Aorta (tissue), 5 donors: ENCODE results near the gene TMIE. TPM values are rescaled to one million over a fixed set of nuclear protein-coding genes. Genes with fewer than 3 reads are reported as not detected.
"Not testable (repeated sequence)": the region's sequence is repeated elsewhere in the genome, so short reads cannot be mapped to it uniquely, and the experiment has no call there.

Source experiments
- ATAC-seq: fragments of 200-7000 bp; cut with Tn5 transposase; one replicate; pipeline ENCODE4 v1.9.1; 2022; ENCODE audit warnings: moderate library complexity; ENCODE audit not compliant: low FRiP score
- DNase-seq, 2 donors: peaks; one replicate each; pipeline ENCODE4 v3.0.0-alpha.2; 2020
- H3K27ac ChIP-seq, 2 donors: one replicate each; pipeline ENCODE4 v1.5.1; 2013; ENCODE audit warnings: low read length in 2 of 2, mild to moderate bottlenecking in 2 of 2, moderate library complexity in 2 of 2, control low read depth in 1 of 2, inconsistent platforms in 1 of 2, low read depth in 1 of 2
- H3K27me3 ChIP-seq, 2 donors: one replicate each; pipeline ENCODE4 v1.6.1; 2013; ENCODE audit warnings: control low read depth in 1 of 2, low read length in 1 of 2, mild to moderate bottlenecking in 1 of 2, moderate library complexity in 1 of 2; ENCODE audit not compliant: insufficient read depth in 2 of 2, control insufficient read depth in 1 of 2
- H3K36me3 ChIP-seq, 2 donors: one replicate each; pipeline ENCODE4 v1.6.1; 2013; ENCODE audit warnings: control low read depth in 1 of 2, low read length in 1 of 2, mild to moderate bottlenecking in 1 of 2; ENCODE audit not compliant: insufficient read depth in 2 of 2, control insufficient read depth in 1 of 2
- H3K4me1 ChIP-seq, 2 donors: one replicate each; pipeline ENCODE4 v1.6.1; 2013; ENCODE audit warnings: low read length in 2 of 2, control low read depth in 1 of 2, mild to moderate bottlenecking in 1 of 2, moderate library complexity in 1 of 2; ENCODE audit not compliant: insufficient read depth in 2 of 2, control insufficient read depth in 1 of 2
- H3K4me3 ChIP-seq, 2 donors: one replicate each; pipeline ENCODE4 v1.5.1; 2013; ENCODE audit warnings: low read length in 2 of 2, control low read depth in 1 of 2, mild to moderate bottlenecking in 1 of 2
- H3K9me3 ChIP-seq: one replicate; pipeline ENCODE4 v1.6.1; 2013; ENCODE audit warnings: mild to moderate bottlenecking, low read length; ENCODE audit not compliant: control insufficient read depth
- WGBS, 2 donors: extraction: QIAGEN DNeasy Blood & Tissue Kit; methylation state at CpG; one replicate each; pipeline ENCODE4 v1.1.7; 2013; 5-methylcytosine and 5-hydroxymethylcytosine counted together
- intact Hi-C, 2 donors: fragments of 100-400 bp; cut with DNase I; formaldehyde crosslinking; loops; one replicate each; pipeline versions ENCODE4 v1.14.2 to v1.15.0; 2022
- polyA plus RNA-seq, 2 donors: library from polyadenylated mRNA; stranded (reverse); fragments of 200-250 nt; gene quantifications; one replicate each; pipeline ENCODE4 v1.2.3, GENCODE V29; 2013
- total RNA-seq, 2 donors: library from RNA; stranded (reverse); fragmentation: NEBNext Ultra II Directional; extraction: Animal tissue kit (Norgen Biotek cat#: 25700); gene quantifications; one replicate each; pipeline ENCODE4 v1.2.1, GENCODE V29; 2021
- donor health status: healthy with polysubstance abuse.
- donor health status: Bipolar disorder and iron deficiency.
- donor health status: DM: no; HTN: no; CAD: no.
- donor health status: DM: no; HTN: no; CAD: no.
- donor health status: DM: yes; HTN: yes; CAD: no.

The TMIE gene
- total and polyA plus RNA-seq, 4 donors: 0.55 to 1.00 (median 0.87) TPM

- Histone ChIP-seq H3K4me1 (no peaks in the 10 kb centered on the region), H3K4me3 (no peak overlapping the region), H3K36me3 (no peaks in the 10 kb centered on the region), H3K27me3 (no peaks in the 10 kb centered on the region), H3K9me3 (no peaks in the 10 kb centered on the region), H3K27ac (no peak overlapping the region)
- ATAC-seq: no peak
- DNase-seq: no peak
- intact Hi-C loops: no loop called here
- WGBS, 2 donors: 90 to 94% methylated on average over 4 of the region's 4 CpGs
Measured at GRCh38 chr3:46749129-46749528, 47.9 kb downstream of the TMIE start.

DNA sequence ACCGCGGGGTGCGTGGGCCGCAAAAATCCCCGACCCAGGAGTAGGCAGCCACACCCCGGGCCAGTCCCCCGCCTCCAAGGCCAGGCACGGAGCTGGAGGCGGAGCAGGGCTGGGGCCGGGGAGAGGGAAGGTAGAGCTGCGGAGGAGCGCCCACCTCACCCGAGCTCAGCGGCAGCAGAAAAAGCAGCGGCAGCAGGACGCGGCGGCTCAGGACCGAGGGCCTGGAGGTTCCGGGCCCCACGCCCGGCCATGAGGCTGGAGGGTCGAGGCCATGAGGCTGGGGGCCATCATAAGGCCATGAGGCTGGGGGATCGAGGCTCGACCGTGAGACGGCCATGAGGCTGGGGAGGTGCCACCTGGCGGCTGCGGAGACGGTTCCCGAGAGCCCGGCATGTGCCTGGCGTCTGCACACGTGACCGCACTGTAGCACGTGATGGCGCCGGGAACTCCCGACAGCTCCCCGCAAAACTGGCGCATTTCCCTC, 49.4 kb downstream of the TMIE start:
- no peak overlapping the region for H3K4me3 ChIP-seq
- intact Hi-C loops: no loop called here
- H3K4me1 ChIP-seq: no peaks in the 10 kb centered on the region
- no peak for DNase-seq
- WGBS, 2 donors: 87 to 94% methylated on average over 37 to 41 of the region's 41 CpGs
- ATAC-seq: no peak
- no peak overlapping the region for H3K27ac ChIP-seq
- no peaks in the 10 kb centered on the region for H3K9me3 ChIP-seq
- no peaks in the 10 kb centered on the region for H3K36me3 ChIP-seq
- H3K27me3 ChIP-seq: no peaks in the 10 kb centered on the region

GRCh38 chr3:46753127-46753526, 51.9 kb downstream of the TMIE start:
- H3K36me3 ChIP-seq: not testable (repeated sequence)

DNA sequence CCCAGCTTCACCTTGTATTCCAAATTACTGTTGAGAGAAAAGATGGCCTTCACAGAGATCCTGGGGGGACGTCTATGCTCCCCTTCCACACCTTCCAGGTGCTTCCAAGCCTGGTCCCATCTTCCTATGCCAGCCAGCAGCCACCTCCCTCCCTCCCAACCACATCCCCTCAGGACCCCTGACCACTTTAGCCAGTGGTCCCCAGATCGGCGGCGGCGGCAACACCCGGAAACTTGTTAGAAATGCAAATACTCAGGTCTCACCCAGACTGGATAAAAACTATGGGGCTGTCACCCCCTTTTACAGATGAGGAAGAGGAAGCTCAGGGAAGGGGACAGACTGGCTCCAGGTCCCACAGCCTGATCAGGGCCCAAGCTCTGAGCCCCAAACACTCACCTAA, 54.5 kb downstream of the TMIE start:
- Histone ChIP-seq H3K4me1 (no peaks in the 10 kb centered on the region), H3K9me3 (no peaks in the 10 kb centered on the region), H3K36me3 (no peaks in the 10 kb centered on the region), H3K4me3 (no peak overlapping the region), H3K27ac (no peak overlapping the region), H3K27me3 (no peaks in the 10 kb centered on the region)
- ATAC-seq: no peak
- intact Hi-C loops: no loop called here
- 91 to 93% methylated on average over 6 of the region's 6 CpGs for WGBS, 2 donors
- DNase-seq: no peak

More at GRCh38 chr3:46753127-46753526, 51.9 kb downstream of the TMIE start:
- ATAC-seq, H3K27ac ChIP-seq, intact Hi-C loops, H3K27me3 ChIP-seq, H3K4me3 ChIP-seq, DNase-seq, H3K9me3 ChIP-seq, H3K4me1 ChIP-seq: not testable (repeated sequence)
- WGBS, 2 donors: 84 to 86% methylated on average over 6 of the region's 6 CpGs

- no peaks in the 10 kb centered on the region for H3K9me3 ChIP-seq
- DNase-seq (no peak), ATAC-seq (no peak)
- 90% methylated on average over 31 of the region's 31 CpGs for WGBS, 2 donors
- H3K27me3 ChIP-seq: no peaks in the 10 kb centered on the region
- H3K4me1 ChIP-seq: no peaks in the 10 kb centered on the region
- H3K4me3 ChIP-seq: no peak overlapping the region
- intact Hi-C loops: no loop called here
- H3K36me3 ChIP-seq: no peaks in the 10 kb centered on the region
- H3K27ac ChIP-seq: no peak overlapping the region
Measured at GRCh38 chr3:46756642-46757041, 55.5 kb downstream of the TMIE start.

GRCh38 chr3:46759239-46760167, 58.3 kb downstream of the TMIE start:
- no peaks in the 10 kb centered on the region for H3K27me3 ChIP-seq
- WGBS, 2 donors: 72 to 75% methylated on average over 5 of the region's 5 CpGs
- peaks cover under 1% of the 10 kb centered on the region for H3K9me3 ChIP-seq
- no peak overlapping the region for H3K4me3 ChIP-seq
- intact Hi-C loops: no loop called here
- no peaks in the 10 kb centered on the region for H3K4me1 ChIP-seq
- no peak for ATAC-seq
- no peak for DNase-seq
- no peaks in the 10 kb centered on the region for H3K36me3 ChIP-seq
- H3K27ac ChIP-seq: no peak overlapping the region

Other genes with a start within 250 kb of the TMIE start
- 1 to 10 TPM; 3.2 to 5.5 TPM for gene LTF, start 236.5 kb upstream of the TMIE start, total RNA-seq
- gene LTF, start 236.5 kb upstream of the TMIE start, polyA plus RNA-seq: under 1 TPM; 0.13 to 0.59 TPM
- not detected for gene RTP3, start 203.4 kb upstream of the TMIE start, total RNA-seq
- gene RTP3, start 203.4 kb upstream of the TMIE start, polyA plus RNA-seq: not detected
- gene LRRC2, start 135.1 kb upstream of the TMIE start, total RNA-seq: 1 to 10 TPM in 1 of 2 donors, under 1 TPM in 1; 0.78 to 8.8 TPM
- under 1 TPM; 0.03 to 0.13 TPM for gene LRRC2, start 135.1 kb upstream of the TMIE start, polyA plus RNA-seq
- not detected for gene FAM240A, start 88.9 kb upstream of the TMIE start, total RNA-seq
- gene FAM240A, start 88.9 kb upstream of the TMIE start, polyA plus RNA-seq: not detected
- gene ALS2CL, start 7.7 kb upstream of the TMIE start, total RNA-seq: 10 to 100 TPM; 21.0 to 28.7 TPM
- 10 to 100 TPM in 1 of 2 donors, 1 to 10 TPM in 1; 3.8 to 40.7 TPM for gene ALS2CL, start 7.7 kb upstream of the TMIE start, polyA plus RNA-seq
- gene PRSS50, start 16.5 kb downstream of the TMIE start, total RNA-seq: not detected
- gene PRSS50, start 16.5 kb downstream of the TMIE start, polyA plus RNA-seq: under 1 TPM in 1 of 2 donors, not detected in 1; 0.31 TPM
- gene MYL3, start 162.1 kb downstream of the TMIE start, total RNA-seq: 1 to 10 TPM; 1.8 to 3.0 TPM
- 10 to 100 TPM in 1 of 2 donors, 1 to 10 TPM in 1; 2.6 to 14.3 TPM for gene MYL3, start 162.1 kb downstream of the TMIE start, polyA plus RNA-seq
- gene PTH1R, start 176.3 kb downstream of the TMIE start, total RNA-seq: 1 to 10 TPM; 6.6 to 6.7 TPM
- 10 to 100 TPM in 1 of 2 donors, 1 to 10 TPM in 1; 8.4 to 38.6 TPM for gene PTH1R, start 176.3 kb downstream of the TMIE start, polyA plus RNA-seq